ENCODE results near the gene LIMA1. TPM values are rescaled to one million over a fixed set of nuclear protein-coding genes. Genes with fewer than 3 reads are reported as not detected.
A peak's percentile ranks its signal among the peaks of the same experiment; 100 is the strongest.

LIMA1 gene
- total RNA-seq, 1 experiment from 2014 or later = 48.9 TPM

DNA sequence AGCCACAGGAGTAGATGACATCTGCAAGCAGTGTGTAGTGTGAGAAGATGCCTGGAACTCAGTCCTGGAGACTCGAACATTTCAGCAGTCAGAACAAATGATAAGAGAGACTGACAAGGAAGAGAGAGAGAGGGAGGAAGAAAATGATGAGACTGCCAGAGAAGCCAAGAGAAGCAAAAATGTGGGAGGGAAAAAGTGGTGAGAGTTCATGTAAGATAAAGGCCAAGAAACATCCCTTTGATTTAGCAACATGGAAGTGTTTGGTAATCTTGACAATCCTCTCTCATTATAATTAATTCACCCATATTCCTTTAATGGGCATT lies 42.6 kb downstream of the LIMA1 start:
- CTCF ChIA-PET = interaction anchor here (1.3 to 1.5 kb wide), 3 partner anchors 9 to 20 kb away, joined by 6 to 8 read pairs (median 7); no protein-coding TSS in a partner anchor
- no TSS peak for BruUV-seq (replicated peaks)
- Mint-ChIP-seq H3K9me3 (ENCODE audit: low read depth, unreplicated experiment) (no peaks in the 10 kb centered on the region), H3K4me3 (ENCODE audit: low read depth, unreplicated experiment) (peak overlapping the region; percentile 33), H3K4me1 (ENCODE audit: low read depth, unreplicated experiment) (peaks cover 52% of the 10 kb centered on the region), H3K27ac (ENCODE audit: unreplicated experiment) (peak overlapping the region; percentile 16), H3K36me3 (ENCODE audit: insufficient read depth, unreplicated experiment) (peaks cover 12% of the 10 kb centered on the region), H3K27me3 (ENCODE audit: unreplicated experiment) (no peaks in the 10 kb centered on the region)
- DNase-seq = no peak
- intact Hi-C loops (cut with micrococcal nuclease; ENCODE audit: unreplicated experiment) = no loop called here
- TF ChIP-seq, protein P1, sequence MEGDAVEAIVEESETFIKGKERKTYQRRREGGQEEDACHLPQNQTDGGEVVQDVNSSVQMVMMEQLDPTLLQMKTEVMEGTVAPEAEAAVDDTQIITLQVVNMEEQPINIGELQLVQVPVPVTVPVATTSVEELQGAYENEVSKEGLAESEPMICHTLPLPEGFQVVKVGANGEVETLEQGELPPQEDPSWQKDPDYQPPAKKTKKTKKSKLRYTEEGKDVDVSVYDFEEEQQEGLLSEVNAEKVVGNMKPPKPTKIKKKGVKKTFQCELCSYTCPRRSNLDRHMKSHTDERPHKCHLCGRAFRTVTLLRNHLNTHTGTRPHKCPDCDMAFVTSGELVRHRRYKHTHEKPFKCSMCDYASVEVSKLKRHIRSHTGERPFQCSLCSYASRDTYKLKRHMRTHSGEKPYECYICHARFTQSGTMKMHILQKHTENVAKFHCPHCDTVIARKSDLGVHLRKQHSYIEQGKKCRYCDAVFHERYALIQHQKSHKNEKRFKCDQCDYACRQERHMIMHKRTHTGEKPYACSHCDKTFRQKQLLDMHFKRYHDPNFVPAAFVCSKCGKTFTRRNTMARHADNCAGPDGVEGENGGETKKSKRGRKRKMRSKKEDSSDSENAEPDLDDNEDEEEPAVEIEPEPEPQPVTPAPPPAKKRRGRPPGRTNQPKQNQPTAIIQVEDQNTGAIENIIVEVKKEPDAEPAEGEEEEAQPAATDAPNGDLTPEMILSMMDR (IDR thresholded peaks at IDR 0.05; ENCODE audit: unreplicated experiment) = no peak

DNA sequence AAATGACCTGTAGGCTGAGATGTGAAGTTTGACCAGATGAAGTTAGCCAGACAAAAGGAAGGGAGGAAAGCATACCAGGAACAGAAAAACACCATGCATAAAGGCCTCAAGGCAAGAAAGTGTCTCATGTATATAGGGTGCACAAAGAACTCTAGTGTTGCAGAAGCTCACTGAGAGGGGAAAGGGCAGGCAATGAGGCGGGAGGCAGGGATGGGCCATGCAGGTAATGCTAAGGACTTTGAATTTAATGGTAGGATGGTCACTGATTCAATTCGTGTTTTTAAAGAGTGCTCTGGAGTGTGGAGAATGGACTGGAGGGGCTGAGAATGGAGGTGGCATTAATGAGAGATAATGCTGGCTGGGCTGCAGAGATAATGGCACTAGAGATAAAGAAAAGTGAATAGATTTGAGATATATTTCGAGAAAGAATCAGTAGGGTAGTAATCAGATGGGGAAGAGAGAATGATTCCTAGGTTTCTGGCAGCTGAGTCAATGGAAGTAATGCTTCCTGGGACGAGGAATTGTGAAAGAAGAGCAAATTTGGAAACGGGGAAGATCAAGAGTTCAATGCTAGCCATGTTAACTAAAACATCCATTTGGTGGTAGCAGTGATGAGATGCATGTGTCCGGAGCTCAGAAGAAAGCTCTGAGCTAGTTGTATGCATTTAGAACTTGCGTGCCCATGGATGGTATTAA lies 43.1 kb downstream of the LIMA1 start:
- DNase-seq = no peak
- Mint-ChIP-seq H3K4me1 (ENCODE audit: low read depth, unreplicated experiment) (peaks cover 47% of the 10 kb centered on the region), H3K36me3 (ENCODE audit: insufficient read depth, unreplicated experiment) (peaks cover 7% of the 10 kb centered on the region), H3K4me3 (ENCODE audit: low read depth, unreplicated experiment) (peak overlapping the region; percentile 33), H3K9me3 (ENCODE audit: low read depth, unreplicated experiment) (no peaks in the 10 kb centered on the region), H3K27me3 (ENCODE audit: unreplicated experiment) (no peaks in the 10 kb centered on the region), H3K27ac (ENCODE audit: unreplicated experiment) (peak overlapping the region; percentile 16)
- no TSS peak for BruUV-seq (replicated peaks)
- CTCF ChIA-PET = interaction anchor here (1.3 to 1.5 kb wide), 2 partner anchors 16 to 21 kb away, joined by 7 to 8 read pairs; no protein-coding TSS in a partner anchor
- intact Hi-C loops (cut with micrococcal nuclease; ENCODE audit: unreplicated experiment) = no loop called here
- TF ChIP-seq, protein P1 (IDR thresholded peaks at IDR 0.05; ENCODE audit: unreplicated experiment) = no peak

DNA sequence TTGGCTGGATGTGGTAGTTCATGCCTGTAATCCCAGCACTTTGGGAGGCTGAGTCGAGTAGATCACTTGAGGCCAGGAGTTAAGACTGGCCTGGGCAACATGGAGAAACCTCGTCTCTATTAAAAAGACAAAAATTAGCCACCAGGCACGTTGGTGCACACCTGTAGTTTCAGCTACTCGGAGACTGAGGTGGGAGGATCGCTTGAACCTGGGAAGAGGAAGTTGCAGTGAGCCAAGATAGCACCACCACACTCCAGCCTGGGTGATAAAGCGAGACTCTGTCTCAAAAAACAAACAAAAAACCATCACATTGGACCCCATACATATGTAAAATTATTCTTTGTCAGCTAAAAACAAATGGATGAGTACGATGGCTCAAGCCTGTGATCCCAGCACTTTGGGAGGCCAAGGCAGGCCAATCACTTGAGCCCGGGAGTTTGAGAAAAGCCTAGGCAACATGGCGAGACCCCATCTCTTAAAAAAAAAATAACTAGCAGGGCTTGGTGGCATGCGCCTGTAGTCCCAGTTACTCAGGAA lies 43.9 kb downstream of the LIMA1 start:
- BruUV-seq (replicated peaks) = no TSS peak
- Mint-ChIP-seq H3K9me3 (ENCODE audit: low read depth, unreplicated experiment) (no peaks in the 10 kb centered on the region), H3K27ac (ENCODE audit: unreplicated experiment) (no peak overlapping the region), H3K4me1 (ENCODE audit: low read depth, unreplicated experiment) (peaks cover 39% of the 10 kb centered on the region), H3K4me3 (ENCODE audit: low read depth, unreplicated experiment) (no peak overlapping the region), H3K36me3 (ENCODE audit: insufficient read depth, unreplicated experiment) (peaks cover 2% of the 10 kb centered on the region), H3K27me3 (ENCODE audit: unreplicated experiment) (no peaks in the 10 kb centered on the region)
- TF ChIP-seq, protein P1 (IDR thresholded peaks at IDR 0.05; ENCODE audit: unreplicated experiment) = no peak
- intact Hi-C loops (cut with micrococcal nuclease; ENCODE audit: unreplicated experiment) = no loop called here
- DNase-seq = no peak
- CTCF ChIA-PET = no interaction called here

DNA sequence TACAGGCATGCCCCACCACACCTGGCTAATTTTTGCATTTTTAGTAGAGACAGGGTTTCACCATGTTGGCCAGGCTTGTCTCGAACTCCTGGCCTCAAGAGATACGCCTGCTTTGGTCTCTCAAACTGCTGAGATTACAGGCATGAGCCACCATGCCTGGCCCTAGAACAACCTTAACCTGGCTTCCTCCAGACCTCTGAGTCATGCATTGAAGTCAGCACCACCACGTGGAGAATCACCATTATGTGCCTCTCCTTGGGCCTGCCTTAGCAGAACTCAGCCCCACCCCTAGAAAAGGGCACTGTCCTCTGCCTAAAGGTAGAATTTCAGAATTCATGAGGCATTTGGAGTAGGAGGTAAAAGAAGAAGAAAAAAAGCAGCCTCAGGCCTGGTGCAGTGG lies 49.0 kb downstream of the LIMA1 start:
- CTCF ChIA-PET = interaction anchor here (0.6 kb wide), 1 partner anchor 231 kb away, joined by 4 read pairs; no protein-coding TSS in a partner anchor
- TF ChIP-seq, protein P1 (IDR thresholded peaks at IDR 0.05; ENCODE audit: unreplicated experiment) = no peak
- peak; percentile 30 for DNase-seq
- BruUV-seq (replicated peaks) = no TSS peak
- Mint-ChIP-seq H3K4me1 (ENCODE audit: low read depth, unreplicated experiment) (no peaks in the 10 kb centered on the region), H3K9me3 (ENCODE audit: low read depth, unreplicated experiment) (no peaks in the 10 kb centered on the region), H3K27ac (ENCODE audit: unreplicated experiment) (no peak overlapping the region), H3K36me3 (ENCODE audit: insufficient read depth, unreplicated experiment) (peaks cover 6% of the 10 kb centered on the region), H3K4me3 (ENCODE audit: low read depth, unreplicated experiment) (no peak overlapping the region), H3K27me3 (ENCODE audit: unreplicated experiment) (no peaks in the 10 kb centered on the region)
- intact Hi-C loops (cut with micrococcal nuclease; ENCODE audit: unreplicated experiment) = no loop called here
